GM06990 (cell line): ENCODE measurements around the gene JAKMIP3.

ENCODE experiments used
- DNase-seq: peaks from one replicate; pipeline ENCODE4 v3.0.0-alpha.2; 2011; ENCODE audit not compliant: insufficient read length; ENCODE audit errors: extremely low read depth
- H3K27me3 ChIP-seq: replicated peaks from 2 replicates; pipeline ENCODE4 v1.6.0; 2011; ENCODE audit warnings: low read length; ENCODE audit not compliant: control insufficient read depth, insufficient read depth
- H3K36me3 ChIP-seq: 2 replicates; pipeline ENCODE4 v1.5.1; 2011; ENCODE audit warnings: low read length; ENCODE audit not compliant: control insufficient read depth, insufficient read depth
- H3K4me3 ChIP-seq: replicated peaks from 2 replicates; pipeline ENCODE4 v1.5.1; 2011; ENCODE audit warnings: low read depth, mild to moderate bottlenecking, control low read depth, low read length
- TF ChIP-seq, protein P1 (sequence below): IDR thresholded peaks from 2 replicates; pipeline ENCODE4 v1.5.1; 2011; ENCODE audit warnings: low read length, control low read depth, mild to moderate bottlenecking, inconsistent platforms; ENCODE audit not compliant: insufficient read depth, poor library complexity, severe bottlenecking

Gene JAKMIP3

DNA sequence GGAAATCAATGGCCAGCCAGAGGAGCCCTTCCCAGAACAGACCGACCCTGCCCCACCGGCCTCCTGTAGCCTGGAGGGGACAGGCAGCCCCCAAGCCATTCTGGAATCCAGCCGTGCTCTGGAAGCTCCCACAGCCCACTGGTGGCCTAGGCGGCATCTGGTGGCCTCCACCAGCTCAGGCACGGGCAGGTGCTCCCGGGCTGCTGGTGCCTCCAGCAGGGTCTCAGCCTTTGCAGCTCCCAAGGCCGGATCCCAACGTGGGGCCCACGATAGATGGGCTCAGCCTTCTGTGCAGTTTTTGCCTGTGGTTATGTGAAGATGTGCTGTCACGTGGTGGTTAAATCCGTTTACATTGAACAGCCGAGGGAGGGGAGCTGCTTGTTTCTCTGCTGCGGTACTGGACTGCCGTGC is 44.4 kb downstream of the JAKMIP3 start:
- Histone ChIP-seq H3K4me3 (no peak overlapping the region), H3K27me3 (no peaks in the 10 kb centered on the region), H3K36me3 (no peaks in the 10 kb centered on the region)
- TF ChIP-seq, protein P1, sequence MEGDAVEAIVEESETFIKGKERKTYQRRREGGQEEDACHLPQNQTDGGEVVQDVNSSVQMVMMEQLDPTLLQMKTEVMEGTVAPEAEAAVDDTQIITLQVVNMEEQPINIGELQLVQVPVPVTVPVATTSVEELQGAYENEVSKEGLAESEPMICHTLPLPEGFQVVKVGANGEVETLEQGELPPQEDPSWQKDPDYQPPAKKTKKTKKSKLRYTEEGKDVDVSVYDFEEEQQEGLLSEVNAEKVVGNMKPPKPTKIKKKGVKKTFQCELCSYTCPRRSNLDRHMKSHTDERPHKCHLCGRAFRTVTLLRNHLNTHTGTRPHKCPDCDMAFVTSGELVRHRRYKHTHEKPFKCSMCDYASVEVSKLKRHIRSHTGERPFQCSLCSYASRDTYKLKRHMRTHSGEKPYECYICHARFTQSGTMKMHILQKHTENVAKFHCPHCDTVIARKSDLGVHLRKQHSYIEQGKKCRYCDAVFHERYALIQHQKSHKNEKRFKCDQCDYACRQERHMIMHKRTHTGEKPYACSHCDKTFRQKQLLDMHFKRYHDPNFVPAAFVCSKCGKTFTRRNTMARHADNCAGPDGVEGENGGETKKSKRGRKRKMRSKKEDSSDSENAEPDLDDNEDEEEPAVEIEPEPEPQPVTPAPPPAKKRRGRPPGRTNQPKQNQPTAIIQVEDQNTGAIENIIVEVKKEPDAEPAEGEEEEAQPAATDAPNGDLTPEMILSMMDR = no peak
- no peak for DNase-seq

DNA sequence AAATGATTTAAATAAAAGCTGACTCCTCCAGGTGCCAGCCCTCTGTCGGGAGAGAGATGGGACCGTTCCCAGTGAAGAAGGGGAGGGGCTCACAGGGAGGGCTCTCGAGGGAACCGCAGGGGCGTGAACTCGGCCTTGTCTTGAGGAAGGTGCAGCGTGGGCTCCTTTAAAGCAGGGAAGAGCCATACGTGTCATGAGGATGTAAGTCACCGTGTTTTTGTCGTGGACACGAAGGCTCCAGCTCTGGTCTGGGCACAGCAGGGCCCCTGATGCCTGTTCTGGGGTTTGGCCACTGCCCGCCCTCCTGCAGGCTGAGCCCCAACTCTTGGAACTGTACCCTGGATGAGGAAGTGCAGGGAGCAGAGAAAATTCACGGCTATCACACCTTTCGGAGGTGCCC is 45.0 kb downstream of the JAKMIP3 start:
- no peak for DNase-seq
- Histone ChIP-seq H3K4me3 (no peak overlapping the region), H3K36me3 (no peaks in the 10 kb centered on the region), H3K27me3 (no peaks in the 10 kb centered on the region)
- TF ChIP-seq, protein P1 = no peak

DNA sequence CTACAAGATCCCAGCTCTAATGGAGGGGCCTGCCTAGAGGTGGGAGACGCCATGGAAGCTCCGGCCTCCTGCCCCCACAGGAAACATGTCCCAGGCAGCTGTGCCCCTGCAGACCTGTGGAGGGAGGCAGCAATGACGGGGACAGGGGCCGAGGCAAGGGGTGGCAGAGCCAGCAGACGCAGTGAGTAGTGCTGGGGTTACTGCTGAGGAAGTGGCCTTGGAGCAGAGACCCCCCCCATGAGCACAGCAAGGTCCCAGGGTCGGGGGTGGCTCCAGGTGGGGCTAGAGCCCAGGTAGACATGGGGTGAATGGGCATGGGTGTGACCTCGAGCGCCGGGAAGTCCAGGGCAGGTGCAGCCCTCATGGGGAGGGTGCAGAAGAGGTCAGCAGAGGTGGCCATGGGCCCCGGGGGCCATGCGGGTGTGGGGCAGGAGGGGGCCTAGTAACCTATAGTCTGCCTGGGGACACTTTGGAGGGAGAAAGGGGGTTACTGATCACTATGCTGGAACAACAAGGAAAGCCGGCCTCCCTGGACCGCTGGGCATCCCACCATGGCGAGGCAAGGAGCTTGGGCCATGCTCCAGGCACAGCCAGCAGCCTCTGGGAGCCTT is 45.5 kb downstream of the JAKMIP3 start:
- H3K4me3 ChIP-seq = no peak overlapping the region
- DNase-seq = no peak
- no peaks in the 10 kb centered on the region for H3K36me3 ChIP-seq
- TF ChIP-seq, protein P1 = no peak
- no peaks in the 10 kb centered on the region for H3K27me3 ChIP-seq

DNA sequence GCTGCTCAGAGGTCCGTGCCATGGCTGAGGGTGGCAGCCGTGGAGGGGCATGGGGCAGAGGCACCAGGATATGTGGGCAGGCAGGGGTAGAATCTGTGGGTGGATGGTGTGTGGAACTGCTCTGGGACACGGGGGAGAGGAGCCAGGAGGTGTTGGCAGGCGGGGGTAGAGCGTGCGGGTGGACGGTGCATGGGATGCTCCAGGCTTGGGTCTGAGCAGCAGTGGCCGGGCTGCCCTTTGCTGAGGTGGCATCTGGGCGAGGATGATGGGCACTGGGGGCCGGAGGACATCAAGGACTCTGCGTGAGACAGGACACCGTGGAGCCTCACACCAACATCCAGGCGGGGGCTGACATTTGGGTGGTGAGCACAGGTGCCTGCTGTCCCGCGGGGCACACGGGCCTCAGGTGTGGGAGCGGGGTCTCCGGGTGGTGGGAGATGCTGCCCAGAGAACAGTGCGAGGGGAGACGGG is 46.2 kb downstream of the JAKMIP3 start:
- DNase-seq = no peak
- Histone ChIP-seq H3K36me3 (no peaks in the 10 kb centered on the region), H3K4me3 (no peak overlapping the region), H3K27me3 (no peaks in the 10 kb centered on the region)
- TF ChIP-seq, protein P1 = no peak

DNA sequence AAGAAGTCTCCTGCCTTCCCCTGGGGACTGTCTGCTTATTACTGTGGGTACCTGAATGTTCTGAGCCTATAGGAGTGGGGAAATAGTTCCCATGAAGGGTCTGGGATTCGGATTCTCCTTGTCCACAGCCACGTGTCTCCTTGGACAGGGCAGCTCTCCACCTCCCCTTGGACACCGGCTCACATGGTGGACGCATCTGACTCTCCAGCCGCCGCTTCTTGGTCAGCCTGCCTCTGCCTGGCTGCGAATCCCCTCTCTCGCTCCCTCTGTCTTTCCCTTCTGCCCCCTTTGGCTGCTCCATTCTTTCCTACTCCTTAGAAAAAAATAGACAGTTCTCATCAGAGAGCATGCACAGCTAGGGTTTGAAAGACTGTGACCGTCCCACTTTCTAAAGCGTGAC is 46.9 kb downstream of the JAKMIP3 start:
- TF ChIP-seq, protein P1 = no peak
- H3K36me3 ChIP-seq = no peaks in the 10 kb centered on the region
- H3K27me3 ChIP-seq = no peaks in the 10 kb centered on the region
- no peak overlapping the region for H3K4me3 ChIP-seq
- no peak for DNase-seq

DNA sequence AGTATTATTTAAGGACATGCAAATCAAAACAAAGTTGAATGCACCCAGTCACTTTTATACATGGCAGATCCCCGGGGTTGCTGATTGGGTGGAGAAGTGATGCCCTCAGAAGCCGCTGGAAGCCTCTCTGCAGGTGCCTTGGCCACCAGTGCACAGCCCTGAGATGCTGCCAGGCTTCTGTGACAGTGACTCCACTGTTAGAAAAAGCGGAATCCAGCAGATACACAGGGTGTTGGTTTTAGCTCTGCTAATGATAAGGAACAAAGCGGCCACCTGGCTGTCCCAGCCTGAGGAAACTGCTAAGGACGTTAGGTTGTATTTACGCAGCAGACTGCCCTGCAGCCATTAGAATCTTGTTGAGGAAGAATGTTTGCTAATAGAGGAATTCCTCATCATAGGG is 47.5 kb downstream of the JAKMIP3 start:
- TF ChIP-seq, protein P1 = no peak
- Histone ChIP-seq H3K27me3 (no peaks in the 10 kb centered on the region), H3K36me3 (no peaks in the 10 kb centered on the region), H3K4me3 (no peak overlapping the region)
- DNase-seq = no peak
